Activated T-helper 1 cell treated with Interleukin-2 at 50 U/mL for 16 hours (primary cell): ENCODE measurements around the gene ADCY2.

Source experiments
- DNase-seq: peaks from one replicate; pipeline ENCODE4 v3.0.0-alpha.2; 2020; ENCODE audit warnings: low read depth

Gene ADCY2

GRCh38 chr5:7842531-7842930 lies 446.6 kb downstream of the ADCY2 start:
- DNase-seq: no peak

GRCh38 chr5:7844901-7845300 lies 449.0 kb downstream of the ADCY2 start:
- DNase-seq: no peak

DNA sequence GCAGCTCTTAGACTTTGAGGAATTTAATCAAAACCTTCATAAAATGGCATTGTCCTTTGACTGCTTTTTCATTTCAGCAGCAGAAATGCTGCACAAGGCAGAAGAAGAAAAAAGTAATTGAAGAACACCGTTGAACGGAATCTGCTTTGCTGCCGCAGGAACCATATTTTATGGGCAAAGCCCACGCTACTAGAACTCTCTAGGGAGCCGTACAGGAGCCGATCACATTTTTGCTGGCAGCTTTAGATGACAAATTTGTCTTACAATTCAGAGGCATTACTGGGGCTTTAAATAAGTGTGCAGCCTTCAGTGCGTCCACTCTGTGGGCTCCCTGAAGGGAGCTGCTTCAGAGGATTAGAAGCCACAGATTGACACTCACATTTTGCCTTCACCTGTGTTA lies 449.6 kb downstream of the ADCY2 start:
- no peak for DNase-seq

- DNase-seq: no peak
Measured at GRCh38 chr5:7846327-7846726, 450.4 kb downstream of the ADCY2 start.

- DNase-seq: no peak
Measured at GRCh38 chr5:7848296-7848695, 452.4 kb downstream of the ADCY2 start.

GRCh38 chr5:7849681-7850394 lies 453.9 kb downstream of the ADCY2 start:
- no peak for DNase-seq

DNA sequence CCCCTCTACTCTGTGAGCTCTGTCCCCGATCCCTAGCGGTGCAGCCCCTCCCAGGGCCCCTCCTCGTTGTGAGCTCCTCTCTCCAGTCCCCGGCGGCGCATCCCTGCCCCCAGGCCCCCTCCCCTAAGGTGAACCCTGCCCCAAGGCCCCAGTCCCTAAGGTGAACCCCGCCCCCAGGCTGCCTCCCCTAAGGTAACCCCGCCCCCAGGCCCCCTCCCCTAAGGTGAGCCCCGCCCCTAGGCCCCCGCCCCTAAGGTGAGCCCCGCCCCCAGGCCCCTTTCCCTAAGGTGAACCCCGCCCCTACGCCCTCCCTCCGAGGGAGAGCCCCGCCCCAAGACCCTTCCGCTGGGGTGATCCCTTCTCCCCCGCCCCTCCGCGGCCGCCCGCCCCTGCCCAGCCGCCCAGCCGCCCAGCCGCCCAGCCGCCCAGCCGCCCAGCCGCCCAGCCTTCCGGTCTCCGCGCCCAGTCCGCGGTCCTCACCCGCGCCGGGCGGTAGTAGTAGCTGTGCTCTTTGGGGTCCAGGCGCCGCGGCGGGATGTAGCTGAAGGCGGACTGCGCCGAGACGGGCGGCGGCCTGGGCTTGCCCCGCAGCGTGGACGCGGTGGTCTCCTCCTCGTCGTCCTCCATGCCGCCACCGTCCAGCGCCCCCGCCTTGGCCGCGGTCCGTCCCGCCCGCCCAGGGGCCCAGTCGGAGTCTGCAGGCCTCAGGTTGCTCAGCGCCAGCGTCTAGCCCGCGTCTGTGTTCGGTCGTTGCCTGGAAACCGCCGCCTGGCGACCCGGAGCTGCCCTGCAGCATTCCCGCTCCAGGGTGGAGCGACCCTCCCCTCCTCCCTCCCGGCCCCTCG lies 454.7 kb downstream of the ADCY2 start, which contains the start of gene CFAP90:
Gene CFAP90, minus strand, starts transcription at position 739 of the 845 bp plus-strand sequence. Its CDS starts 112 bp downstream, at position 627.
- no peak for DNase-seq

- DNase-seq: no peak
Measured at GRCh38 chr5:7851240-7851592, 455.3 kb downstream of the ADCY2 start.

GRCh38 chr5:7851617-7852289 lies 455.8 kb downstream of the ADCY2 start:
- DNase-seq: no peak

DNA sequence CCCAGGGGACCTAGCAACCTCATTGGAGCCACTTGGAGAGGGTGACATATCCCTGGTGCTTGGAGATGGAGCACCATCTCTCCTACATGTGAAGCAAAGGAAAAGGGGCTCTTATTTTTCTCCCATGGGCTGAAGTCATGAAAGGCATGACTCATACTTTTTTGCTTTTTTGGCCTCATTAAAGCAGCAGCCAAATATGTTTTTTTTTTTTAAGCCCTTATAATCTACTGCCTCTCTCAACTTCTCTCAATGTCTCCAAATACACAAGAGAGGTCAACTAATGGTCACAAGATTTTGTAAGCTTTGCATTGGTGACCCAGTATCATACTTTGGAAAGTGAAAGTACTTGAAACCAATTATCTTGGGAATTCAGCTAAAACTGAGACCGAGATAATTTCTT lies 456.6 kb downstream of the ADCY2 start:
- DNase-seq: no peak

GRCh38 chr5:7852988-7853387 lies 457.1 kb downstream of the ADCY2 start:
- DNase-seq: no peak

- DNase-seq: no peak
Measured at GRCh38 chr5:7855611-7856010, 459.7 kb downstream of the ADCY2 start.

- no peak for DNase-seq
Measured at GRCh38 chr5:7856855-7857254, 460.9 kb downstream of the ADCY2 start.

DNA sequence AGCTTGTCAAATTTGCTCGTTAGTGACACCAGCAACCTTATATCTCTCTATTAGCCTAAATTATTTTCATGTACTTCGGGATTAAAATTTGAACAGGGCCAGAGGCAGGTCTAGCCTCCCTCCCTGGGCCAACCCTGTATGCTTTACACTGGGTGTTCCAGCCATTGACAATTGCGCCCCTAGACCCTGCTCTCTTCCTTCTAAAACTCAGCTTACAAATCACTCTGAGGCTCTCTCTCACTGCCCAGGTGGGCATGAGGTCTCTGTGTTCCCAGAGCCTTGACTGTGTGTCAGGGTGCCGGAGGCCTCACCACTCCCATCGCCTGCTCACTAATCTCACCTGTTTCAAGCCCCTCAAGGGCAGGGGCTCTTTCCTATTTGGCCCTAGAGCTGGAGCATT lies 461.4 kb downstream of the ADCY2 start:
- DNase-seq: no peak

- DNase-seq: no peak
Measured at GRCh38 chr5:7857926-7858632, 462.1 kb downstream of the ADCY2 start.

DNA sequence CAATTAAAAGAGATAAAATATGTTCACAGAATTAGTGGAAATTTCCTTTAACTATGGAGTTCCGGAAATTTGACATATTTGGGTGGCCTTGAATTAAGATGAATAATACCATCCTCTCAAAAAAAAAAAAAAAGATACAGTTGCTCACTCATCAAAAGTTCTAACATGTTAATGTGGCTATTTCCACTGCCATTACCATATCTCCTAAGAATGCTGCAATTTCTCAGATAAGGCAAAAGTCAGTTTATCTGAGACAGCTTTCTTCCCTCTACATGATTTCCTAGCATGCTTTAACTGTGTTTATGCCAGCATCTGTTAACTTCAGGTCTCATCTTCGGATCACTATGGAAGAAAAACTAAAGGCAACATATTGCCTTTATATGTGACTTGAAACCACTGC lies 470.3 kb downstream of the ADCY2 start:
- no peak for DNase-seq

DNA sequence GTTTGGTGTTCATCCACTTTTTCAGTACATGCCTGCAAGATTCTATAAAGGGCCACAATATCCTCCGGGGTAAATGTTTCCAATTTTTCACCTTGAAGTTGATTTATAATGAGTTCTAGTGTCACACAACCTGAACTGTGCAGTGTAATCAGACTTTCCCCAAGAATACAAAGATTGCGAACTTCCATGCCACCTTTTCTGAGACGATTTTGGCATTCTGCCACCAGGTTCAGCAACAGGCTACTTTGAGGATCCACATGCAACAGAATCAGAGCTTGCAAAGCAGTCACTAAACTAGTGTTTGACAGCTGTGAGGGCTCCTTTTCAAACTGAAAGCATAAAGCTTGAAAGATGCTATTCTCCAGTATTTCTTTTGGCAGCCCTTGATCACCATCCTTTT lies 471.3 kb downstream of the ADCY2 start:
- no peak for DNase-seq

DNA sequence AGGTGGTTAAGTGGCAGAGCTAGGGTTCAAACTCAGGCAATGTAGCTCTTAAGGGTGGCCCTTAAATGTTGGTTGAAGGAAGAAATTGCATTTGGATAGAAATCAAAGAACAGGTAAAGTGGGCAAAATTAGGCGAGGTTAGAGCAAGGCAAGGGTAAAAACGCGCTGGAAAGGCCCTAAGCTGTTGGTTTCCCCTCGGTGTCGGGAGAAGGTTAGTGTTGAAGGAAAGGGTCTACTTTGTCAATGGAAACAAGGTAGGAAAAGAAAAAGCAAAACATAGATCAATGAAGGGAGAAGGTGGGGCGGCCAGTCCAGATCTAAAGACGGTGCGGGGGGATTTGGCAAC lies 472.5 kb downstream of the ADCY2 start:
- no peak for DNase-seq

GRCh38 chr5:7868773-7869473 lies 473.0 kb downstream of the ADCY2 start, which contains the start of the genes FASTKD3 and MTRR:
FASTKD3 (minus strand) TSS chr5:7869031; CDS start chr5:7868083, 948 bp downstream.
MTRR (plus strand) TSS chr5:7869148; CDS start chr5:7870795, 1,647 bp downstream.
- peak; percentile 82 for DNase-seq

- DNase-seq: no peak
Measured at GRCh38 chr5:7869474-7870136, 473.7 kb downstream of the ADCY2 start.

DNA sequence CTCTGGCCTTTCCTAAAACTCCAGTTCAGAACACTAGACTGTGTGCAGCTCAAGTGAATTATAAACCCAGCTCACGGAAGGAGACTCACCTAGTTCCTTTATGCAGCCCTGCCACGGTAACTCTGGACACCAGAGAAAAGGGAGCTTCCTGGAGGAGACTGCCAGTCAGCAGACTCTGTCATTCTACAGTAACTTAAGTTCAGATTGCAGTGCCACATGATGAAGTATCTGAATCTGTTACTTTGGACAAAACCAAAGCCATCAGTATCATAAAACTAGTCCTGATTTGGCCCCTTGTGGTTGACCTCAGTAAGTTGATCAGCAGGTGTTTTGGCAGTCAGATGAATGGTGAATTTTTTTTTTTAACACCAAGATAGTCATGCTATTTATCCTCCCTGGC lies 475.7 kb downstream of the ADCY2 start:
- DNase-seq: no peak
